HG03442 (cell line): Measurements from ENCODE around the gene PRKAR2B.
"Not testable (repeated sequence)": the region's sequence is repeated elsewhere in the genome, so short reads cannot be mapped to it uniquely, and the experiment has no call there.

Experiments
- ATAC-seq: cut with Tn5 transposase; IDR thresholded peaks from one replicate; pipeline ENCODE4 v1.9.1; 2021; ENCODE audit warnings: mild to moderate bottlenecking, moderate library complexity; ENCODE audit not compliant: unreplicated experiment

PRKAR2B gene

GRCh38 chr7:107115114-107115513 is 70.6 kb downstream of the PRKAR2B start:
- no peak for ATAC-seq

GRCh38 chr7:107115762-107116540 is 71.4 kb downstream of the PRKAR2B start:
- no peak for ATAC-seq

- no peak for ATAC-seq
Observed at GRCh38 chr7:107118109-107118900, 73.8 kb downstream of the PRKAR2B start.

- ATAC-seq, result no peak
Observed at GRCh38 chr7:107119376-107120105, 75.0 kb downstream of the PRKAR2B start.

- no peak for ATAC-seq
Observed at GRCh38 chr7:107122486-107122911, 78.0 kb downstream of the PRKAR2B start.

GRCh38 chr7:107123392-107123791 is 78.9 kb downstream of the PRKAR2B start:
- ATAC-seq, result no peak

GRCh38 chr7:107125475-107125874 is 81.0 kb downstream of the PRKAR2B start:
- ATAC-seq, result no peak

- no peak for ATAC-seq
Observed at GRCh38 chr7:107128217-107128616, 83.7 kb downstream of the PRKAR2B start.

- no peak for ATAC-seq
Observed at GRCh38 chr7:107128748-107129147, 84.2 kb downstream of the PRKAR2B start.

- ATAC-seq, result no peak
Observed at GRCh38 chr7:107130487-107131220, 86.1 kb downstream of the PRKAR2B start.

- no peak for ATAC-seq
Observed at GRCh38 chr7:107133396-107133795, 88.9 kb downstream of the PRKAR2B start.

- ATAC-seq, result no peak
Observed at GRCh38 chr7:107138696-107139420, 94.4 kb downstream of the PRKAR2B start.

- ATAC-seq, result not testable (repeated sequence)
Observed at GRCh38 chr7:107143875-107144274, 99.4 kb downstream of the PRKAR2B start.

GRCh38 chr7:107145067-107145838 is 100.7 kb downstream of the PRKAR2B start:
- no peak for ATAC-seq

GRCh38 chr7:107147464-107148393 is 103.2 kb downstream of the PRKAR2B start:
- ATAC-seq, result no peak

- no peak for ATAC-seq
Observed at GRCh38 chr7:107148721-107149120, 104.2 kb downstream of the PRKAR2B start.

GRCh38 chr7:107149863-107150262 is 105.4 kb downstream of the PRKAR2B start:
- ATAC-seq, result no peak

- ATAC-seq, result no peak
Observed at GRCh38 chr7:107150375-107151073, 106.0 kb downstream of the PRKAR2B start.
